Panc1 (cell line): Measurements from ENCODE around the gene SUPT20H. TPM values are rescaled to one million over a fixed set of nuclear protein-coding genes. Genes with fewer than 3 reads are reported as not detected.

Experiments
- ATAC-seq: fragments of 200-7000 bp; cut with Tn5 transposase; 2 replicates; pipeline ENCODE4 v1.9.1; 2020; ENCODE audit warnings: mild to moderate bottlenecking, moderate library complexity
- BruUV-seq: library from RNA; stranded (reverse); fragments of 400-500 nt; replicated peaks from 2 replicates; lab custom pipeline; 2021; lab: Mats Ljungman, UMichigan
- CTCF ChIA-PET: fragments of 300-600 bp; sonication (Branson Sonifier 250); formaldehyde crosslinking; loops from one replicate; lab custom pipeline; 2022; ENCODE audit warnings: antibody characterized with exemption; lab: Charles Lee
- POLR2A ChIA-PET: fragments of 300-600 bp; sonication (Branson Sonifier 250); formaldehyde crosslinking; loops from one replicate; lab custom pipeline; 2022; ENCODE audit warnings: antibody characterized with exemption; lab: Charles Lee
- DNase-seq: peaks from one replicate; pipeline ENCODE4 v3.0.0-alpha.2; 2010; ENCODE audit warnings: low read depth, low spot score
- H3K27ac ChIP-seq: 2 replicates; pipeline ENCODE4 v1.5.1; 2011; ENCODE audit warnings: mild to moderate bottlenecking, low read length, inconsistent platforms
- H3K27me3 ChIP-seq: fragments of 200-500 bp; sonication (Bioruptor generic); 2 replicates; pipeline ENCODE4 v1.6.0; 2014; ENCODE audit warnings: low read length, inconsistent platforms; ENCODE audit not compliant: control insufficient read depth, insufficient read depth
- H3K36me3 ChIP-seq: fragments of 200-500 bp; sonication (Bioruptor generic); 2 replicates; pipeline ENCODE4 v1.5.1; 2014; ENCODE audit warnings: inconsistent platforms, mild to moderate bottlenecking, low read length, moderate library complexity; ENCODE audit not compliant: control insufficient read depth, insufficient read depth
- H3K4me1 ChIP-seq: 2 replicates; pipeline ENCODE4 v1.5.1; 2011; ENCODE audit warnings: inconsistent platforms, mild to moderate bottlenecking, low read length, moderate library complexity; ENCODE audit not compliant: control insufficient read depth, insufficient read depth
- H3K4me3 ChIP-seq, 2 experiments: 2 replicates each; pipeline ENCODE4 v1.5.1; 2011 to 2012; ENCODE audit warnings: low read depth in 2 of 2, low read length in 2 of 2, mild to moderate bottlenecking in 2 of 2, inconsistent platforms in 1 of 2, moderate library complexity in 1 of 2
- H3K9me3 ChIP-seq: fragments of 200-500 bp; sonication (Bioruptor generic); 2 replicates; pipeline ENCODE4 v1.5.1; 2014; ENCODE audit warnings: low read depth, mild to moderate bottlenecking, inconsistent platforms, low read length, moderate library complexity; ENCODE audit not compliant: control insufficient read depth, insufficient read depth
- POLR2AphosphoS5 ChIP-seq: IDR thresholded peaks from 2 replicates; pipeline ENCODE4 v1.6.1; 2012; ENCODE audit warnings: mild to moderate bottlenecking, low read depth, low read length, moderate library complexity
- SIN3A ChIP-seq: IDR thresholded peaks from 2 replicates; pipeline ENCODE4 v1.6.1; 2012; ENCODE audit warnings: low read depth, mild to moderate bottlenecking, low read length, moderate library complexity, borderline replicate concordance; ENCODE audit not compliant: insufficient read depth
- TCF7L2 ChIP-seq: IDR thresholded peaks from 2 replicates; pipeline ENCODE4 v1.6.1; 2011; ENCODE audit warnings: mild to moderate bottlenecking, low read depth, low read length, inconsistent platforms
- in situ Hi-C: cut with HindIII; loops from 2 replicates; pipeline ENCODE4 v1.10.0; 2016; ENCODE audit warnings: low sequenced_read_pairs, low pct_unique_long_range_greater_than_20kb
- intact Hi-C: fragments of 100-400 bp; cut with micrococcal nuclease; formaldehyde crosslinking; loops from one replicate; pipeline ENCODE4 v1.10.0; 2022; ENCODE audit not compliant: unreplicated experiment
- total RNA-seq: library from RNA; stranded (reverse); gene quantifications from one replicate; pipeline ENCODE4 v1.2.1, GENCODE V29; 2021; ENCODE audit not compliant: unreplicated experiment
- TF ChIP-seq, protein P1 (sequence below): fragments of 450-650 bp; IDR thresholded peaks from 2 replicates; pipeline ENCODE4 v1.5.1; 2017; ENCODE audit warnings: mild to moderate bottlenecking
- TF ChIP-seq, protein P2 (sequence below), 2 experiments: IDR thresholded peaks; 2 replicates each; pipeline ENCODE4 v1.6.1; 2011 to 2012; ENCODE audit warnings: low read depth in 2 of 2, control low read depth in 1 of 2, low read length in 1 of 2, mild to moderate bottlenecking in 1 of 2, moderate library complexity in 1 of 2; ENCODE audit not compliant: insufficient read depth in 1 of 2

SUPT20H gene
- total RNA-seq, 1 experiment from 2014 or later, result 32.9 TPM

DNA sequence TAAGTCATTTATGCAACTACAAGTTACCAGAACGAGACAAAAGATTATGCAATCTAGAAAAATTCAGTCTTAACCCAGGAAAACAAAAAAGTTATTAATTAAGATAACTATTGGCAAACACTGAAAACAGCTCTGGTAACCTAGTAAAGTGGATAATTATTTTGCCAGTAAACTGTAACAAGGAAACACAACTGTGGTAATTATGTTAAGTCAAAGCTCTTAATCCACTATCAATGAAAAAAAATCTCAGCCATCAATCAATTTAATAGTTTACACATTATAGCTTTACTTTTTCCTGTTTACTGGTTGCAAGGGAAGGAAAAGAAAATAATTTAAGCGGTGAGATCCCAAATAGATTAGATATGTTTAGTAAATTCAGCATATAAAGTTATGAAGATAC lies 47.7 kb downstream of the SUPT20H start:
- ATAC-seq (no peak), DNase-seq (no peak)
- no peak overlapping the region for H3K4me3 ChIP-seq
- no peaks in the 10 kb centered on the region for H3K27me3 ChIP-seq
- BruUV-seq, result no TSS peak
- in situ Hi-C loops (no loop called here), intact Hi-C loops (no loop called here)
- ChIA-PET POLR2A (no interaction called here), CTCF (no interaction called here)
- H3K9me3 ChIP-seq, result no peaks in the 10 kb centered on the region
- H3K4me1 ChIP-seq, result no peaks in the 10 kb centered on the region
- TF ChIP-seq, protein P1, sequence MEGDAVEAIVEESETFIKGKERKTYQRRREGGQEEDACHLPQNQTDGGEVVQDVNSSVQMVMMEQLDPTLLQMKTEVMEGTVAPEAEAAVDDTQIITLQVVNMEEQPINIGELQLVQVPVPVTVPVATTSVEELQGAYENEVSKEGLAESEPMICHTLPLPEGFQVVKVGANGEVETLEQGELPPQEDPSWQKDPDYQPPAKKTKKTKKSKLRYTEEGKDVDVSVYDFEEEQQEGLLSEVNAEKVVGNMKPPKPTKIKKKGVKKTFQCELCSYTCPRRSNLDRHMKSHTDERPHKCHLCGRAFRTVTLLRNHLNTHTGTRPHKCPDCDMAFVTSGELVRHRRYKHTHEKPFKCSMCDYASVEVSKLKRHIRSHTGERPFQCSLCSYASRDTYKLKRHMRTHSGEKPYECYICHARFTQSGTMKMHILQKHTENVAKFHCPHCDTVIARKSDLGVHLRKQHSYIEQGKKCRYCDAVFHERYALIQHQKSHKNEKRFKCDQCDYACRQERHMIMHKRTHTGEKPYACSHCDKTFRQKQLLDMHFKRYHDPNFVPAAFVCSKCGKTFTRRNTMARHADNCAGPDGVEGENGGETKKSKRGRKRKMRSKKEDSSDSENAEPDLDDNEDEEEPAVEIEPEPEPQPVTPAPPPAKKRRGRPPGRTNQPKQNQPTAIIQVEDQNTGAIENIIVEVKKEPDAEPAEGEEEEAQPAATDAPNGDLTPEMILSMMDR, result no peak
- no peak for TF ChIP-seq POLR2AphosphoS5
- TF ChIP-seq, protein P2, sequence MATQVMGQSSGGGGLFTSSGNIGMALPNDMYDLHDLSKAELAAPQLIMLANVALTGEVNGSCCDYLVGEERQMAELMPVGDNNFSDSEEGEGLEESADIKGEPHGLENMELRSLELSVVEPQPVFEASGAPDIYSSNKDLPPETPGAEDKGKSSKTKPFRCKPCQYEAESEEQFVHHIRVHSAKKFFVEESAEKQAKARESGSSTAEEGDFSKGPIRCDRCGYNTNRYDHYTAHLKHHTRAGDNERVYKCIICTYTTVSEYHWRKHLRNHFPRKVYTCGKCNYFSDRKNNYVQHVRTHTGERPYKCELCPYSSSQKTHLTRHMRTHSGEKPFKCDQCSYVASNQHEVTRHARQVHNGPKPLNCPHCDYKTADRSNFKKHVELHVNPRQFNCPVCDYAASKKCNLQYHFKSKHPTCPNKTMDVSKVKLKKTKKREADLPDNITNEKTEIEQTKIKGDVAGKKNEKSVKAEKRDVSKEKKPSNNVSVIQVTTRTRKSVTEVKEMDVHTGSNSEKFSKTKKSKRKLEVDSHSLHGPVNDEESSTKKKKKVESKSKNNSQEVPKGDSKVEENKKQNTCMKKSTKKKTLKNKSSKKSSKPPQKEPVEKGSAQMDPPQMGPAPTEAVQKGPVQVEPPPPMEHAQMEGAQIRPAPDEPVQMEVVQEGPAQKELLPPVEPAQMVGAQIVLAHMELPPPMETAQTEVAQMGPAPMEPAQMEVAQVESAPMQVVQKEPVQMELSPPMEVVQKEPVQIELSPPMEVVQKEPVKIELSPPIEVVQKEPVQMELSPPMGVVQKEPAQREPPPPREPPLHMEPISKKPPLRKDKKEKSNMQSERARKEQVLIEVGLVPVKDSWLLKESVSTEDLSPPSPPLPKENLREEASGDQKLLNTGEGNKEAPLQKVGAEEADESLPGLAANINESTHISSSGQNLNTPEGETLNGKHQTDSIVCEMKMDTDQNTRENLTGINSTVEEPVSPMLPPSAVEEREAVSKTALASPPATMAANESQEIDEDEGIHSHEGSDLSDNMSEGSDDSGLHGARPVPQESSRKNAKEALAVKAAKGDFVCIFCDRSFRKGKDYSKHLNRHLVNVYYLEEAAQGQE (IDR thresholded peaks at IDR 0.05; ENCODE audit: insufficient read depth in 1 of 2, low read depth in 2 of 2, low read length in 1 of 2), result no peak
- TF ChIP-seq TCF7L2, result no peak
- no peak for TF ChIP-seq SIN3A
- no peak overlapping the region for H3K27ac ChIP-seq
- H3K36me3 ChIP-seq, result peaks cover 43% of the 10 kb centered on the region

DNA sequence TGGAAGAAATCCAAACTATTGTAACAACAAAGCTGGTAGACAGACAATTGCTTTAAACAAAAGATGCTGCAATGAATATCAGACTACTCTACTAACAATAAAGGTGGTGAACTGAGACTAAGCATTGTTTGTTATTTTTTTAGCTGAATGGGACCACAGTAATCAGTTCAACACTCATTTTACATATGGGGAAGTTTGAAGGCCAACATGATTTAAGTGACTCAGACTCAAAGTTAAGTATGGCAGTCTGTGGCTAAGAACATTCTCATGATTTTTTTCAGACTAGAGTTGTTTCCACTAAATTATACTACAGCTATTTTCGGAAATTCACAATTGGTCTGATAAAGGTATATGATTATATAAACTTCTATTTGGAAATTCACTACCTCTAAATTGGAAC lies 48.5 kb downstream of the SUPT20H start:
- Histone ChIP-seq H3K27ac (no peak overlapping the region), H3K27me3 (no peaks in the 10 kb centered on the region), H3K4me3 (no peak overlapping the region), H3K9me3 (no peaks in the 10 kb centered on the region), H3K36me3 (peaks cover 50% of the 10 kb centered on the region), H3K4me1 (no peaks in the 10 kb centered on the region)
- no TSS peak for BruUV-seq
- POLR2A ChIA-PET, result no interaction called here
- intact Hi-C loops (no loop called here), in situ Hi-C loops (no loop called here)
- ATAC-seq (no peak), DNase-seq (no peak)
- CTCF ChIA-PET, result no interaction called here
- TF ChIP-seq, protein P1, result no peak
- TF ChIP-seq SIN3A (no peak), TCF7L2 (no peak), POLR2AphosphoS5 (no peak)
- TF ChIP-seq, protein P2 (IDR thresholded peaks at IDR 0.05; ENCODE audit: insufficient read depth in 1 of 2, low read depth in 2 of 2, low read length in 1 of 2), result no peak
